Progenitor cell of endocrine pancreas (in vitro differentiated cells): ENCODE results near the gene MTUS2. TPM values are rescaled to one million over a fixed set of nuclear protein-coding genes. Genes with fewer than 3 reads are reported as not detected.

Experiments
- DNase-seq: peaks from one replicate; pipeline ENCODE4 v3.0.0; 2021; ENCODE audit warnings: low spot score; ENCODE audit not compliant: unreplicated experiment
- H3K27ac Mint-ChIP-seq: 2 replicates; pipeline ENCODE4 v1.8.0; 2021; ENCODE audit warnings: mild to moderate bottlenecking, moderate library complexity, mixed read lengths
- H3K27me3 Mint-ChIP-seq: 2 replicates; pipeline ENCODE4 v1.8.0; 2021; ENCODE audit warnings: mixed read lengths
- H3K36me3 Mint-ChIP-seq: 2 replicates; pipeline ENCODE4 v1.8.0; 2022; ENCODE audit warnings: mixed read lengths; ENCODE audit not compliant: insufficient read depth
- H3K4me1 Mint-ChIP-seq: 2 replicates; pipeline ENCODE4 v1.8.0; 2021; ENCODE audit warnings: low read depth, mixed read lengths
- H3K4me3 Mint-ChIP-seq: 2 replicates; pipeline ENCODE4 v1.8.0; 2021; ENCODE audit warnings: low read depth, mild to moderate bottlenecking, moderate library complexity, mixed read lengths
- H3K9me3 Mint-ChIP-seq: 2 replicates; pipeline ENCODE4 v1.8.0; 2021; ENCODE audit warnings: low read depth, mixed read lengths
- total RNA-seq: library from RNA; stranded (reverse); gene quantifications from 2 replicates; pipeline ENCODE4 v1.2.1, GENCODE V29; 2021
- TF ChIP-seq, protein P1 (sequence below): fragments of 200-600 bp; sonication (generic); IDR thresholded peaks from one replicate; pipeline ENCODE4 v1.5.0; 2021; ENCODE audit warnings: antibody characterized with exemption, mild to moderate bottlenecking; ENCODE audit not compliant: unreplicated experiment

The MTUS2 gene
- total RNA-seq, 1 donor from 2014 or later = 9.3 TPM

GRCh38 chr13:29446016-29446415 is 625.9 kb downstream of the MTUS2 start:
- H3K27me3 Mint-ChIP-seq = no peaks in the 10 kb centered on the region

DNA sequence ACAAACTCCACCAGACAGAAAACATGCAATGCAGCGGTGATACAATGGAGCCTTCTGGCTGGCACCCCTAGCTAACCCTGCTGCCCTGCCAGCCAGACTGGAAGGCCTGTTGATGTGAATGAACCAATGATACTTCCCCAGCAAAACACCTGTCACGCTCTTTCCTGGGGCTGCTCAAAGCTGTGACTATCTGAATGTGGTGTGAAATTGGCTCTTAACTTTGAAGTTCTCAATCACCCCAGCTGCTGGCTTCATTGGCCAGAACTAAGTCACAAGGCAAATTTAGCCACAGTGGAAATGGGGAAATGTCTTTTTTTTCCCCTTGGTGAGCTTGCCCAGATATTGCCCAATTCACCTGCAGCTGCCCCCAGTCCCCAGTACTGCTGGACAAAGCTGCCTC is 628.0 kb downstream of the MTUS2 start:
- no peak overlapping the region for H3K4me3 Mint-ChIP-seq
- no peaks in the 10 kb centered on the region for H3K4me1 Mint-ChIP-seq
- no peaks in the 10 kb centered on the region for H3K36me3 Mint-ChIP-seq
- no peaks in the 10 kb centered on the region for H3K9me3 Mint-ChIP-seq
- TF ChIP-seq, protein P1, sequence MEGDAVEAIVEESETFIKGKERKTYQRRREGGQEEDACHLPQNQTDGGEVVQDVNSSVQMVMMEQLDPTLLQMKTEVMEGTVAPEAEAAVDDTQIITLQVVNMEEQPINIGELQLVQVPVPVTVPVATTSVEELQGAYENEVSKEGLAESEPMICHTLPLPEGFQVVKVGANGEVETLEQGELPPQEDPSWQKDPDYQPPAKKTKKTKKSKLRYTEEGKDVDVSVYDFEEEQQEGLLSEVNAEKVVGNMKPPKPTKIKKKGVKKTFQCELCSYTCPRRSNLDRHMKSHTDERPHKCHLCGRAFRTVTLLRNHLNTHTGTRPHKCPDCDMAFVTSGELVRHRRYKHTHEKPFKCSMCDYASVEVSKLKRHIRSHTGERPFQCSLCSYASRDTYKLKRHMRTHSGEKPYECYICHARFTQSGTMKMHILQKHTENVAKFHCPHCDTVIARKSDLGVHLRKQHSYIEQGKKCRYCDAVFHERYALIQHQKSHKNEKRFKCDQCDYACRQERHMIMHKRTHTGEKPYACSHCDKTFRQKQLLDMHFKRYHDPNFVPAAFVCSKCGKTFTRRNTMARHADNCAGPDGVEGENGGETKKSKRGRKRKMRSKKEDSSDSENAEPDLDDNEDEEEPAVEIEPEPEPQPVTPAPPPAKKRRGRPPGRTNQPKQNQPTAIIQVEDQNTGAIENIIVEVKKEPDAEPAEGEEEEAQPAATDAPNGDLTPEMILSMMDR = no peak
- peaks cover under 1% of the 10 kb centered on the region for H3K27me3 Mint-ChIP-seq
- no peak for DNase-seq
- H3K27ac Mint-ChIP-seq = no peak overlapping the region

More at GRCh38 chr13:29446016-29446415, 625.9 kb downstream of the MTUS2 start:
- Mint-ChIP-seq H3K4me1 (no peaks in the 10 kb centered on the region), H3K9me3 (no peaks in the 10 kb centered on the region), H3K27ac (no peak overlapping the region), H3K36me3 (no peaks in the 10 kb centered on the region), H3K4me3 (no peak overlapping the region)
- no peak for DNase-seq
- TF ChIP-seq, protein P1 = no peak

DNA sequence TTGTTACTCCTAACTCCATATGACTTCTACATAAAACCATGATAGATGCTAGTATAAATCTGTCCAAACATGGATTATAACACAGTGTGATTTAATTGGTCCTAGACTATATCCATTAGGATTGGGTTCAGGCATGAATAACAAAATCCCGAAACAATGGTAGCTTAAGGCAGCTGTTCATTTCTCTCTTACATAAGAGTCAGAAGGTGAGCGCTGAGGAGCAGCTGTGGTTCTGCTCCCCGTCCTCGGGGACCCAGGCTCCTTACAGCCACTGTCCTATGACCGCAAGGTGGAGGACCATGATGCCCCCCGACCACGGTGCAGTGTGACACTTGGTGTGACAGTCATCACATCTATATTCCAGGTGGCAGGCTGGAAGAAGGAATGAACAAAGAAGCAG is 629.6 kb downstream of the MTUS2 start:
- Mint-ChIP-seq H3K27me3 (peaks cover 3% of the 10 kb centered on the region), H3K4me1 (no peaks in the 10 kb centered on the region), H3K36me3 (no peaks in the 10 kb centered on the region), H3K27ac (no peak overlapping the region), H3K4me3 (no peak overlapping the region), H3K9me3 (no peaks in the 10 kb centered on the region)
- no peak for DNase-seq
- TF ChIP-seq, protein P1 = no peak

- Mint-ChIP-seq H3K27me3 (peaks cover 3% of the 10 kb centered on the region), H3K9me3 (no peaks in the 10 kb centered on the region), H3K36me3 (no peaks in the 10 kb centered on the region), H3K4me1 (no peaks in the 10 kb centered on the region), H3K4me3 (no peak overlapping the region), H3K27ac (no peak overlapping the region)
- no peak for DNase-seq
- TF ChIP-seq, protein P1 = no peak
These were observed 631.8 kb downstream of the MTUS2 start for GRCh38 chr13:29451976-29452375.

GRCh38 chr13:29452773-29453616 is 632.9 kb downstream of the MTUS2 start:
- Mint-ChIP-seq H3K36me3 (no peaks in the 10 kb centered on the region), H3K4me1 (no peaks in the 10 kb centered on the region), H3K27me3 (peaks cover 3% of the 10 kb centered on the region), H3K4me3 (no peak overlapping the region), H3K27ac (no peak overlapping the region), H3K9me3 (peaks cover under 1% of the 10 kb centered on the region)
- TF ChIP-seq, protein P1 = no peak
- DNase-seq = no peak
